HG03457 (cell line): Measurements from ENCODE around the gene NAGA.
"Not testable (repeated sequence)": the region's sequence is repeated elsewhere in the genome, so short reads cannot be mapped to it uniquely, and the experiment has no call there.

Experiments used
- ATAC-seq: cut with Tn5 transposase; IDR thresholded peaks from one replicate; pipeline ENCODE4 v1.9.1; 2021; ENCODE audit warnings: moderate number of reproducible peaks; ENCODE audit not compliant: unreplicated experiment

NAGA gene

GRCh38 chr22:42076764-42077485 lies 6.3 kb upstream of the NAGA start:
- no peak for ATAC-seq

GRCh38 chr22:42074846-42075676 lies 4.4 kb upstream of the NAGA start:
- ATAC-seq = no peak

GRCh38 chr22:42074132-42074811 lies 3.7 kb upstream of the NAGA start, which contains the start of gene PHETA2:
Gene PHETA2 (plus strand): TSS chr22:42074248. CDS start chr22:42077294, 3,046 bp downstream.
- ATAC-seq = no peak

GRCh38 chr22:42073621-42074041 lies 3.0 kb upstream of the NAGA start:
- ATAC-seq = no peak

- ATAC-seq = no peak
Measured at GRCh38 chr22:42072606-42073330, 2.2 kb upstream of the NAGA start.

GRCh38 chr22:42071508-42071907 lies 896 bp upstream of the NAGA start:
- ATAC-seq = not testable (repeated sequence)

- ATAC-seq = no peak
Measured at GRCh38 chr22:42069801-42070516, 653 bp downstream of the NAGA start.

GRCh38 chr22:42068291-42068690 lies 2.3 kb downstream of the NAGA start:
- ATAC-seq = no peak

GRCh38 chr22:42067671-42068251 lies 2.9 kb downstream of the NAGA start:
- no peak for ATAC-seq

- ATAC-seq = no peak
Measured at GRCh38 chr22:42066937-42067336, 3.7 kb downstream of the NAGA start.

- no peak for ATAC-seq
Measured at GRCh38 chr22:42066126-42066761, 4.4 kb downstream of the NAGA start.

GRCh38 chr22:42065438-42066125 lies 5.0 kb downstream of the NAGA start:
- no peak for ATAC-seq

- no peak for ATAC-seq
Measured at GRCh38 chr22:42064629-42065028, 6.0 kb downstream of the NAGA start.

GRCh38 chr22:42062506-42063170 lies 8.0 kb downstream of the NAGA start:
- no peak for ATAC-seq

- no peak for ATAC-seq
Measured at GRCh38 chr22:42061041-42061440, 9.6 kb downstream of the NAGA start.

GRCh38 chr22:42060489-42060888 lies 10.1 kb downstream of the NAGA start:
- ATAC-seq = no peak

GRCh38 chr22:42056757-42057511 lies 13.7 kb downstream of the NAGA start:
- ATAC-seq = no peak

GRCh38 chr22:42052765-42053164 lies 17.8 kb downstream of the NAGA start:
- ATAC-seq = no peak
